Neural progenitor cell (in vitro differentiated cells): ENCODE results near the gene ADRA2C. TPM values are rescaled to one million over a fixed set of nuclear protein-coding genes. Genes with fewer than 3 reads are reported as not detected.

ENCODE experiments used
- DNase-seq: peaks from one replicate; pipeline ENCODE4 v3.0.0-alpha.2; 2016; ENCODE audit warnings: low spot score
- H2AFZ ChIP-seq: fragments of 200-600 bp; sonication (generic); replicated peaks from 2 replicates; pipeline ENCODE4 v1.6.1; 2016; ENCODE audit warnings: antibody characterized with exemption
- H3F3A ChIP-seq: fragments of 200-600 bp; sonication (generic); 2 replicates; pipeline ENCODE4 v1.6.1; 2016; ENCODE audit warnings: antibody characterized with exemption, low read depth
- H3K27ac ChIP-seq: fragments of 200-600 bp; sonication (generic); 2 replicates; pipeline ENCODE4 v1.5.1; 2016; ENCODE audit warnings: mild to moderate bottlenecking
- H3K27me3 ChIP-seq: fragments of 200-600 bp; sonication (generic); 2 replicates; pipeline ENCODE4 v1.6.1; 2016; ENCODE audit warnings: mild to moderate bottlenecking, moderate library complexity
- H3K36me3 ChIP-seq: fragments of 200-600 bp; sonication (generic); 2 replicates; pipeline ENCODE4 v1.5.1; 2016
- H3K4me1 ChIP-seq: fragments of 200-600 bp; sonication (generic); 2 replicates; pipeline ENCODE4 v1.6.1; 2016; ENCODE audit warnings: mixed run types
- H3K4me2 ChIP-seq: fragments of 200-600 bp; sonication (generic); 2 replicates; pipeline ENCODE4 v1.6.1; 2016
- H3K4me3 ChIP-seq: fragments of 200-600 bp; sonication (generic); 2 replicates; pipeline ENCODE4 v1.5.1; 2016
- H3K79me2 ChIP-seq: fragments of 200-600 bp; sonication (generic); 2 replicates; pipeline ENCODE4 v1.6.1; 2016; ENCODE audit warnings: low read depth
- H3K9ac ChIP-seq: fragments of 200-600 bp; sonication (generic); 2 replicates; pipeline ENCODE4 v1.6.1; 2016
- H3K9me3 ChIP-seq: fragments of 200-600 bp; sonication (generic); 2 replicates; pipeline ENCODE4 v1.5.1; 2016; ENCODE audit warnings: low read depth
- H4K20me1 ChIP-seq: fragments of 200-600 bp; sonication (generic); 2 replicates; pipeline ENCODE4 v1.6.1; 2016; ENCODE audit warnings: low read depth
- H3K27ac Mint-ChIP-seq: 3 replicates; pipeline ENCODE4 v1.8.0; 2021; ENCODE audit warnings: mixed read lengths
- H3K27me3 Mint-ChIP-seq: 2 replicates; pipeline ENCODE4 v1.8.0; 2022; ENCODE audit warnings: low read depth, mild to moderate bottlenecking, inconsistent platforms, moderate library complexity, mixed read lengths; ENCODE audit not compliant: insufficient read depth
- H3K36me3 Mint-ChIP-seq: 3 replicates; pipeline ENCODE4 v1.8.0; 2021; ENCODE audit warnings: mixed read lengths
- H3K4me1 Mint-ChIP-seq: 3 replicates; pipeline ENCODE4 v1.8.0; 2021; ENCODE audit warnings: mixed read lengths
- H3K4me3 Mint-ChIP-seq: 3 replicates; pipeline ENCODE4 v1.8.0; 2021; ENCODE audit warnings: mild to moderate bottlenecking, moderate library complexity, mixed read lengths
- H3K9me3 Mint-ChIP-seq: 3 replicates; pipeline ENCODE4 v1.8.0; 2020; ENCODE audit warnings: mixed read lengths
- CTCF ChIP-seq: fragments of 200-600 bp; sonication (generic); IDR thresholded peaks from 2 replicates; pipeline ENCODE4 v1.5.1; 2017; ENCODE audit warnings: antibody characterized with exemption, mild to moderate bottlenecking
- EZH2 ChIP-seq: fragments of 200-600 bp; sonication (generic); IDR thresholded peaks from 2 replicates; pipeline ENCODE4 v1.6.1; 2017; ENCODE audit warnings: antibody characterized with exemption, mild to moderate bottlenecking, moderate library complexity
- EZH2phosphoT487 ChIP-seq: fragments of 200-600 bp; sonication (generic); IDR thresholded peaks from 2 replicates; pipeline ENCODE4 v1.6.1; 2017; ENCODE audit warnings: antibody characterized with exemption
- total RNA-seq: library from RNA; depleted of rRNA; stranded (reverse); fragments of >200 nt; gene quantifications from 2 replicates; pipeline ENCODE4 v1.2.3, GENCODE V29; 2015; ENCODE audit warnings: low replicate concordance

ADRA2C gene
- total RNA-seq, 1 donor from 2014 or later: 2.5 TPM

GRCh38 chr4:3775005-3775404 lies 8.8 kb downstream of the ADRA2C start:
- Mint-ChIP-seq H3K27me3 (peaks cover 9% of the 10 kb centered on the region), H3K27ac (peak overlapping the region; percentile 68), H3K4me1 (peaks cover 22% of the 10 kb centered on the region), H3K4me3 (no peak overlapping the region), H3K36me3 (no peaks in the 10 kb centered on the region), H3K9me3 (peaks cover 2% of the 10 kb centered on the region)
- Histone ChIP-seq H2AFZ (no peak overlapping the region), H3K4me1 (no peaks in the 10 kb centered on the region), H3K79me2 (no peaks in the 10 kb centered on the region), H3K27ac (no peak overlapping the region), H3K27me3 (no peaks in the 10 kb centered on the region), H3K36me3 (no peaks in the 10 kb centered on the region), H3K4me2 (no peak overlapping the region), H3K4me3 (no peak overlapping the region), H3F3A (no peaks in the 10 kb centered on the region), H3K9ac (no peak overlapping the region), H4K20me1 (no peaks in the 10 kb centered on the region), H3K9me3 (no peaks in the 10 kb centered on the region)
- no peak for DNase-seq
- TF ChIP-seq CTCF: no peak
- TF ChIP-seq EZH2phosphoT487: no peak
- no peak for TF ChIP-seq EZH2

GRCh38 chr4:3775576-3775975 lies 9.4 kb downstream of the ADRA2C start:
- Mint-ChIP-seq H3K4me3 (no peak overlapping the region), H3K9me3 (peaks cover 2% of the 10 kb centered on the region)
- H3K9me3 ChIP-seq: no peaks in the 10 kb centered on the region

GRCh38 chr4:3776166-3777032 lies 10.2 kb downstream of the ADRA2C start:
- Histone ChIP-seq H3K79me2 (no peaks in the 10 kb centered on the region), H3K9ac (no peak overlapping the region), H3K4me1 (no peaks in the 10 kb centered on the region), H3K27ac (no peak overlapping the region), H3K36me3 (no peaks in the 10 kb centered on the region), H2AFZ (no peak overlapping the region), H3K4me3 (no peak overlapping the region), H3K9me3 (no peaks in the 10 kb centered on the region), H3K27me3 (no peaks in the 10 kb centered on the region), H3K4me2 (no peak overlapping the region), H4K20me1 (no peaks in the 10 kb centered on the region), H3F3A (no peaks in the 10 kb centered on the region)
- peaks cover 2% of the 10 kb centered on the region for H3K9me3 Mint-ChIP-seq
- TF ChIP-seq CTCF (no peak), EZH2phosphoT487 (no peak), EZH2 (no peak)
- no peaks in the 10 kb centered on the region for H3K36me3 Mint-ChIP-seq
- H3K4me3 Mint-ChIP-seq: no peak overlapping the region
- H3K27me3 Mint-ChIP-seq: peaks cover 9% of the 10 kb centered on the region
- H3K27ac Mint-ChIP-seq: no peak overlapping the region
- no peak for DNase-seq
- H3K4me1 Mint-ChIP-seq: peaks cover 13% of the 10 kb centered on the region

More at GRCh38 chr4:3775576-3775975, 9.4 kb downstream of the ADRA2C start:
- Histone ChIP-seq H4K20me1 (no peaks in the 10 kb centered on the region), H3K36me3 (no peaks in the 10 kb centered on the region), H3K27me3 (no peaks in the 10 kb centered on the region), H3F3A (no peaks in the 10 kb centered on the region), H2AFZ (no peak overlapping the region), H3K9ac (no peak overlapping the region), H3K79me2 (no peaks in the 10 kb centered on the region), H3K27ac (no peak overlapping the region), H3K4me3 (no peak overlapping the region), H3K4me1 (no peaks in the 10 kb centered on the region), H3K4me2 (no peak overlapping the region)
- TF ChIP-seq EZH2phosphoT487: no peak
- no peak for TF ChIP-seq EZH2
- TF ChIP-seq CTCF: no peak
- H3K4me1 Mint-ChIP-seq: peaks cover 20% of the 10 kb centered on the region
- peaks cover 9% of the 10 kb centered on the region for H3K27me3 Mint-ChIP-seq
- H3K36me3 Mint-ChIP-seq: no peaks in the 10 kb centered on the region
- DNase-seq: no peak
- no peak overlapping the region for H3K27ac Mint-ChIP-seq
